ENCODE data around the gene ACTN1. TPM values are rescaled to one million over a fixed set of nuclear protein-coding genes. Genes with fewer than 3 reads are reported as not detected.

ACTN1 gene
- total and polyA plus RNA-seq, 2 of the 8 experiments (the other 6 are each of a cell fraction or from before 2014, with no cell fraction given), result 236 to 262 TPM

DNA sequence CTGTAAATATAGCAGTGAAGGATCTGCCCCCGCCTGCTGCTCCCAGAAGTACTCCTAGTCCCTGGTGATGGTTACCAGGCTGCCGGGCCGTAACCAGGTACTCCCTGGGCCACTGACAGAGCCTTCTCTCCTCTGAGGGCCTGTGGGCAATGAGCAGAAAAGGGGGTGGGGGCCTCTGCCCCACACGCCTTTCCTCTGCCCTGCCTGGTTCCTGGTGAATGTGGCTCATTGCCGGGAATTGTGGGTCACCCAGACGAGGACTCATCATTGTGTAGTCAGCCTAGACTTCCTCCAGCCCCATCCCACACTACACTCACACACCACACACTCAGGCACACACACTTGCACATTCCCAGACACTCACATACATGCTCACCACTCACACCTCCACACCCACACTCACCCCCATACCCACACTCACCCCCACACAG lies 35.7 kb upstream of the ACTN1 start (continued):
- TF ChIP-seq NRF1 (IDR thresholded peaks at IDR 0.05; ENCODE audit: low read depth, low read length) (no peak), TAF7 (optimal IDR thresholded peaks at IDR 0.05; ENCODE audit: borderline replicate concordance, low read depth, low read length) (no peak)

Data from H1 (cell line).